PC-3 (cell line): ENCODE results near the gene ZMYND15. TPM values are rescaled to one million over a fixed set of nuclear protein-coding genes. Genes with fewer than 3 reads are reported as not detected.

ENCODE experiments used
- ATAC-seq: fragments of 200-7000 bp; cut with Tn5 transposase; 2 replicates; pipeline ENCODE4 v1.9.1; 2020; ENCODE audit warnings: mild to moderate bottlenecking, moderate library complexity
- BruUV-seq: library from RNA; stranded (reverse); fragments of 400-500 nt; replicated peaks from 2 replicates; lab custom pipeline; 2021; lab: Mats Ljungman, UMichigan
- CTCF ChIA-PET: fragments of 300-600 bp; sonication (Branson Sonifier 250); formaldehyde crosslinking; loops from one replicate; lab custom pipeline; 2022; ENCODE audit warnings: antibody characterized with exemption; lab: Charles Lee
- POLR2A ChIA-PET: fragments of 300-600 bp; sonication (Branson Sonifier 250); formaldehyde crosslinking; loops from one replicate; lab custom pipeline; 2022; ENCODE audit warnings: antibody characterized with exemption; ENCODE audit not compliant: unreplicated experiment; lab: Charles Lee
- DNase-seq: peaks from one replicate; pipeline ENCODE4 v3.0.0-alpha.2; 2015
- H2AFZ ChIP-seq: fragments of 300-600 bp; sonication (generic); 2 replicates; pipeline ENCODE4 v1.6.0; 2016; ENCODE audit warnings: antibody characterized with exemption, low read length
- H3F3A ChIP-seq: fragments of 300-600 bp; sonication (generic); one replicate; pipeline ENCODE4 v1.6.0; 2017; ENCODE audit warnings: antibody characterized with exemption, low read length, control low read depth, mild to moderate bottlenecking; ENCODE audit not compliant: unreplicated experiment
- H3K27ac ChIP-seq: fragments of 300-600 bp; sonication (generic); 2 replicates; pipeline ENCODE4 v1.5.1; 2016; ENCODE audit warnings: mild to moderate bottlenecking, low read length
- H3K27me3 ChIP-seq: fragments of 300-600 bp; sonication (generic); 2 replicates; pipeline ENCODE4 v1.6.1; 2016; ENCODE audit warnings: low read length, mixed read lengths
- H3K36me3 ChIP-seq: fragments of 300-600 bp; sonication (generic); 2 replicates; pipeline ENCODE4 v1.6.1; 2016; ENCODE audit warnings: low read depth, mixed run types, low read length, mixed read lengths
- H3K4me1 ChIP-seq: fragments of 300-600 bp; sonication (generic); 2 replicates; pipeline ENCODE4 v1.5.1; 2016; ENCODE audit warnings: low read length; ENCODE audit not compliant: insufficient read depth
- H3K4me2 ChIP-seq: fragments of 300-600 bp; sonication (generic); 2 replicates; pipeline ENCODE4 v1.6.0; 2016; ENCODE audit warnings: low read length
- H3K4me3 ChIP-seq: fragments of 300-600 bp; sonication (generic); 2 replicates; pipeline ENCODE4 v1.5.1; 2016; ENCODE audit warnings: mild to moderate bottlenecking, low read length, mixed read lengths
- H3K79me2 ChIP-seq: fragments of 300-600 bp; sonication (generic); 2 replicates; pipeline ENCODE4 v1.6.1; 2017; ENCODE audit warnings: low read length, mixed read lengths
- H3K9ac ChIP-seq: fragments of 300-600 bp; sonication (generic); 2 replicates; pipeline ENCODE4 v1.6.0; 2016; ENCODE audit warnings: mild to moderate bottlenecking, low read length
- H3K9me2 ChIP-seq: fragments of 300-600 bp; sonication (generic); replicated peaks from 2 replicates; pipeline ENCODE4 v1.6.1; 2016; ENCODE audit warnings: mixed run types, low read length, mixed read lengths
- H3K9me3 ChIP-seq: fragments of 300-600 bp; sonication (generic); 2 replicates; pipeline ENCODE4 v1.6.1; 2016; ENCODE audit warnings: low read length, mixed read lengths
- H4K20me1 ChIP-seq: fragments of 300-600 bp; sonication (generic); 2 replicates; pipeline ENCODE4 v1.6.1; 2016; ENCODE audit warnings: low read length, mixed read lengths
- EZH2 ChIP-seq: fragments of 300-600 bp; sonication (generic); IDR thresholded peaks from one replicate; pipeline ENCODE4 v1.6.1; 2017; ENCODE audit warnings: antibody characterized with exemption, mild to moderate bottlenecking, low read length; ENCODE audit not compliant: unreplicated experiment
- EZH2phosphoT487 ChIP-seq: fragments of 300-600 bp; sonication (generic); IDR thresholded peaks from 2 replicates; pipeline ENCODE4 v1.6.1; 2018; ENCODE audit warnings: mild to moderate bottlenecking, antibody characterized with exemption, low read length, borderline replicate concordance
- intact Hi-C: fragments of 100-400 bp; cut with micrococcal nuclease; formaldehyde crosslinking; loops from 2 replicates; pipeline ENCODE4 v1.9.0; 2023
- total RNA-seq: library from RNA; depleted of rRNA; stranded (reverse); fragments of >200 nt; gene quantifications from 2 replicates; pipeline ENCODE4 v1.2.3, GENCODE V29; 2014
- TF ChIP-seq, protein P1 (sequence below): fragments of 300-600 bp; sonication (generic); conservative IDR thresholded peaks from 2 replicates; pipeline ENCODE4 v1.5.1; 2017; ENCODE audit warnings: antibody characterized with exemption, low read depth, mild to moderate bottlenecking, low read length

The ZMYND15 gene
- total RNA-seq, 1 experiment from 2014 or later = 0.51 TPM

DNA sequence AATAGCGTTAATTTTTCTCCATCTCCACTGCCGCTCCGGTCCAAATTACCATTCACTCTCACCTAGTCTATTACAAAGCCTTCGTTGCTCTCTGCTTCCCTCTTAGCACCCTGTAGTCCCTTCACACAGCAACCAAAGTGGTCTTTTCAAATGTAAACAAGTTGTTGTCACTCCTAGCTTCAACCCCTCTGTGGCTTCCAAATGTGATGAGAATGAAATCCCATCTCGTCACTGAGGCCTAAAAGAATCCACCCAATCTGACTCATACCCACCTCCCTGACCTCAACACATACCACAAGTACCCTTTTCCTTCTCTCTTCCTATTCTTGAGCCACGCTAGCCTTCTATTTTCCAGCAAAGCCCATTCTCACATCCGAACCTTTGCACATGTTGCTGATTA, 33.5 kb upstream of the ZMYND15 start:
- BruUV-seq = no TSS peak
- H3K9me2 ChIP-seq = no peaks in the 10 kb centered on the region
- ChIA-PET CTCF (no interaction called here), POLR2A (no interaction called here)
- TF ChIP-seq EZH2 = no peak
- TF ChIP-seq EZH2phosphoT487 = no peak
- TF ChIP-seq, protein P1, sequence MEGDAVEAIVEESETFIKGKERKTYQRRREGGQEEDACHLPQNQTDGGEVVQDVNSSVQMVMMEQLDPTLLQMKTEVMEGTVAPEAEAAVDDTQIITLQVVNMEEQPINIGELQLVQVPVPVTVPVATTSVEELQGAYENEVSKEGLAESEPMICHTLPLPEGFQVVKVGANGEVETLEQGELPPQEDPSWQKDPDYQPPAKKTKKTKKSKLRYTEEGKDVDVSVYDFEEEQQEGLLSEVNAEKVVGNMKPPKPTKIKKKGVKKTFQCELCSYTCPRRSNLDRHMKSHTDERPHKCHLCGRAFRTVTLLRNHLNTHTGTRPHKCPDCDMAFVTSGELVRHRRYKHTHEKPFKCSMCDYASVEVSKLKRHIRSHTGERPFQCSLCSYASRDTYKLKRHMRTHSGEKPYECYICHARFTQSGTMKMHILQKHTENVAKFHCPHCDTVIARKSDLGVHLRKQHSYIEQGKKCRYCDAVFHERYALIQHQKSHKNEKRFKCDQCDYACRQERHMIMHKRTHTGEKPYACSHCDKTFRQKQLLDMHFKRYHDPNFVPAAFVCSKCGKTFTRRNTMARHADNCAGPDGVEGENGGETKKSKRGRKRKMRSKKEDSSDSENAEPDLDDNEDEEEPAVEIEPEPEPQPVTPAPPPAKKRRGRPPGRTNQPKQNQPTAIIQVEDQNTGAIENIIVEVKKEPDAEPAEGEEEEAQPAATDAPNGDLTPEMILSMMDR = no peak
- ATAC-seq (no peak), DNase-seq (peak; percentile 7)
- H3K9ac ChIP-seq = no peak overlapping the region
- H3F3A ChIP-seq = no peaks in the 10 kb centered on the region
- H4K20me1 ChIP-seq = peaks cover 5% of the 10 kb centered on the region; the same call in 1 of the 2 replicates
- no peaks in the 10 kb centered on the region for H3K27me3 ChIP-seq
- no peak overlapping the region for H3K27ac ChIP-seq
- no peak overlapping the region for H3K4me3 ChIP-seq
- H3K79me2 ChIP-seq = peaks cover 45% of the 10 kb centered on the region
- H3K4me2 ChIP-seq = no peak overlapping the region
- no peak overlapping the region for H2AFZ ChIP-seq
- no peaks in the 10 kb centered on the region for H3K36me3 ChIP-seq
- intact Hi-C loops = no loop called here
- no peaks in the 10 kb centered on the region for H3K9me3 ChIP-seq
- H3K4me1 ChIP-seq = peaks cover 25% of the 10 kb centered on the region

DNA sequence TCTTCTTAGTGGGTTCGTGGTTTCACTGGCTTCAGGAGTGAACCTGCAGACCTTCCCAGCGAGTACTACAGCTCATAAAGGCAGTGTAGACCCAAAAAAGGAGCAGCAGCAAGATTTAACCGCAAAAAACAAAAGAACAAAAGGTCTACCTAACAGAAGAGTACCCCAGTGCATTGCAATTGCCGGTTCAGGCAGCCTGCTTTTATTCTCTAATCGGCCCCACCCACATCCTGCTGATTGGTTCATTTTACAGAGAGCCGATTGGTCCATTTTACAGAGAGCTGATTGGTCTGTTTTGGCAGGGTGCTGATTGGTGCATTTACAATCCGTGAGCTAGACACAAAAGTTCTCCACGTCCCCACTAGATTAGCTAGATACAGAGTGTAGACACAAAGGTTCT, 31.2 kb upstream of the ZMYND15 start:
- H2AFZ ChIP-seq = no peak overlapping the region
- no peaks in the 10 kb centered on the region for H3K27me3 ChIP-seq
- H3K79me2 ChIP-seq = peaks cover 38% of the 10 kb centered on the region
- no peak overlapping the region for H3K27ac ChIP-seq
- no peak overlapping the region for H3K4me3 ChIP-seq
- H3K9me2 ChIP-seq = no peaks in the 10 kb centered on the region
- ChIA-PET CTCF (interaction anchor here (0.6 kb wide), 1 partner anchor 195 kb away, joined by 3 read pairs; the partner anchor contains the start of gene CHRNE), POLR2A (no interaction called here)
- TF ChIP-seq EZH2 = no peak
- TF ChIP-seq EZH2phosphoT487 = no peak
- TF ChIP-seq, protein P1 = no peak
- no TSS peak for BruUV-seq
- H3K9ac ChIP-seq = no peak overlapping the region
- DNase-seq (peak; percentile 49), ATAC-seq (no peak)
- no peaks in the 10 kb centered on the region for H4K20me1 ChIP-seq
- H3K9me3 ChIP-seq = no peaks in the 10 kb centered on the region
- no peak overlapping the region for H3K4me2 ChIP-seq
- intact Hi-C loops = no loop called here
- peaks cover 11% of the 10 kb centered on the region for H3K4me1 ChIP-seq
- no peaks in the 10 kb centered on the region for H3K36me3 ChIP-seq
- H3F3A ChIP-seq = no peaks in the 10 kb centered on the region
